Prostate gland (tissue), 2 donors: ENCODE results near the gene RTP3.
"Not testable (repeated sequence)": the region's sequence is repeated elsewhere in the genome, so short reads cannot be mapped to it uniquely, and the experiment has no call there.

Source experiments
- CTCF ChIP-seq, 4 experiments: fragments of 200-600 bp in 2 of 4; fragments of 450-650 bp in 2 of 4; sonication (generic) in 2 of 4; IDR thresholded peaks; 1 replicate in 3 of 4; 2 replicates in 1 of 4; pipeline ENCODE4 v1.5.1; 2016 to 2019; ENCODE audit warnings: antibody characterized with exemption in 4 of 4, mild to moderate bottlenecking in 2 of 4, moderate library complexity in 2 of 4
- POLR2A ChIP-seq: fragments of 450-650 bp; IDR thresholded peaks from one replicate; pipeline ENCODE4 v1.6.1; 2016; ENCODE audit warnings: antibody characterized with exemption, mild to moderate bottlenecking
- POLR2AphosphoS5 ChIP-seq: sonication (generic); formaldehyde crosslinking; IDR thresholded peaks from one replicate; pipeline ENCODE4 v1.6.1; 2017; ENCODE audit warnings: antibody characterized with exemption

DNA sequence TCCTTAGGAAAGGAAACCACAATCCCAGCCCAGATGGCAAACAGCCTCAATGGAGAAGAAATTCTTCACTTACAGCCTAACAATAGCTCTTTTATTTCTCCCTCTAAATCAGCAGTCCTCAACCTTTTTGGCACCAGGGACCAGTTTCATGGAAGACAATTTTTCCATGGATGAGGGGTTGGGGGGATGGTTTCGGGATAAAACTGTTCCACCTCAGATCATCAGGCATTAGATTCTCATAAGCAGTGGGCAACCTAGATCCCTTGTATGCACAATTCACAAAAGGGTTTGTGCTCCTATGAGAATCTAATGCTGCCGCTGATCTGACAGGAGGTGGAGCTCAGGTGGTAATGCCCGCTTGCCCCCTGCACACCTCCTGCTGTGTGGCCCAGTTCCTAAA lies 50.8 kb downstream of the RTP3 start:
- not testable (repeated sequence) for TF ChIP-seq POLR2AphosphoS5; CTCF (IDR thresholded peaks at IDR 0.05); POLR2A
